Vagina (tissue), 2 donors: ENCODE measurements around the gene KIAA1671.

Source experiments
- CTCF ChIP-seq, 3 experiments: fragments of 450-650 bp in 2 of 3; fragments of 200-600 bp in 1 of 3; sonication (generic) in 1 of 3; IDR thresholded peaks; one replicate each; pipeline ENCODE4 v1.5.1; 2017 to 2019; ENCODE audit warnings: antibody characterized with exemption in 3 of 3, mild to moderate bottlenecking in 2 of 3, moderate library complexity in 2 of 3
- POLR2AphosphoS5 ChIP-seq, 2 donors: sonication (generic); formaldehyde crosslinking; IDR thresholded peaks; one replicate each; pipeline ENCODE4 v1.9.0; 2017; ENCODE audit warnings: antibody characterized with exemption in 2 of 2, mild to moderate bottlenecking in 2 of 2, low read depth in 1 of 2; ENCODE audit not compliant: insufficient read depth in 1 of 2

- TF ChIP-seq CTCF (IDR thresholded peaks at IDR 0.05) (peak in 2 of 3 experiments; percentile 19 to 25), POLR2AphosphoS5 (IDR thresholded peaks at IDR 0.05; ENCODE audit: insufficient read depth in 1 of 2, low read depth in 1 of 2) (no peak)
Measured at GRCh38 chr22:25235547-25236290, 283.2 kb downstream of the KIAA1671 start.
